Spleen (tissue), 7 donors: ENCODE results near the gene DLGAP3.

Experiments
- POLR2A ChIP-seq, 3 donors: fragments of 450-650 bp; IDR thresholded peaks; one replicate each; pipeline ENCODE4 v1.5.1; 2017; ENCODE audit warnings: antibody characterized with exemption in 3 of 3, mild to moderate bottlenecking in 1 of 3
- TF ChIP-seq, protein P1 (sequence below), 11 experiments: fragments of 200-600 bp in 7 of 11; fragments of 450-650 bp in 4 of 11; sonication (generic) in 4 of 11; IDR thresholded peaks in 8 of 11; conservative IDR thresholded peaks in 3 of 11; 1 replicate in 7 of 11; 2 replicates in 4 of 11; pipeline versions ENCODE4 v1.4.0 to v1.8.0; 2016 to 2021; ENCODE audit warnings: antibody characterized with exemption in 11 of 11, inconsistent platforms in 4 of 11, mild to moderate bottlenecking in 1 of 11
- donor health status: DM: no; HTN: no; CAD: no; lungs with moderate emphysema.
- donor health status: DM: no; HTN: no; CAD: no.
- donor health status: DM: no; HTN: no; CAD: no.

- TF ChIP-seq, protein P1, sequence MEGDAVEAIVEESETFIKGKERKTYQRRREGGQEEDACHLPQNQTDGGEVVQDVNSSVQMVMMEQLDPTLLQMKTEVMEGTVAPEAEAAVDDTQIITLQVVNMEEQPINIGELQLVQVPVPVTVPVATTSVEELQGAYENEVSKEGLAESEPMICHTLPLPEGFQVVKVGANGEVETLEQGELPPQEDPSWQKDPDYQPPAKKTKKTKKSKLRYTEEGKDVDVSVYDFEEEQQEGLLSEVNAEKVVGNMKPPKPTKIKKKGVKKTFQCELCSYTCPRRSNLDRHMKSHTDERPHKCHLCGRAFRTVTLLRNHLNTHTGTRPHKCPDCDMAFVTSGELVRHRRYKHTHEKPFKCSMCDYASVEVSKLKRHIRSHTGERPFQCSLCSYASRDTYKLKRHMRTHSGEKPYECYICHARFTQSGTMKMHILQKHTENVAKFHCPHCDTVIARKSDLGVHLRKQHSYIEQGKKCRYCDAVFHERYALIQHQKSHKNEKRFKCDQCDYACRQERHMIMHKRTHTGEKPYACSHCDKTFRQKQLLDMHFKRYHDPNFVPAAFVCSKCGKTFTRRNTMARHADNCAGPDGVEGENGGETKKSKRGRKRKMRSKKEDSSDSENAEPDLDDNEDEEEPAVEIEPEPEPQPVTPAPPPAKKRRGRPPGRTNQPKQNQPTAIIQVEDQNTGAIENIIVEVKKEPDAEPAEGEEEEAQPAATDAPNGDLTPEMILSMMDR (IDR thresholded peaks at IDR 0.05 in 8 of 11, conservative IDR thresholded peaks at IDR 0.05 in 3 of 11), result no peak
- TF ChIP-seq POLR2A (IDR thresholded peaks at IDR 0.05), result no peak
Observed at GRCh38 chr1:34906756-34907155, 22.7 kb downstream of the DLGAP3 start.
